Measurements from ENCODE around the gene ACOT12.
"Not testable (repeated sequence)": the region's sequence is repeated elsewhere in the genome, so short reads cannot be mapped to it uniquely, and the experiment has no call there.

The ACOT12 gene

GRCh38 chr5:81344736-81345135 lies 49.2 kb downstream of the ACOT12 start:
- no peak for TF ChIP-seq POLR2A (IDR thresholded peaks at IDR 0.05; ENCODE audit: low read depth, low read length)
- FAIRE-seq: no peak
- DNase-seq (ENCODE audit: insufficient read length, low spot score): no peak

DNA sequence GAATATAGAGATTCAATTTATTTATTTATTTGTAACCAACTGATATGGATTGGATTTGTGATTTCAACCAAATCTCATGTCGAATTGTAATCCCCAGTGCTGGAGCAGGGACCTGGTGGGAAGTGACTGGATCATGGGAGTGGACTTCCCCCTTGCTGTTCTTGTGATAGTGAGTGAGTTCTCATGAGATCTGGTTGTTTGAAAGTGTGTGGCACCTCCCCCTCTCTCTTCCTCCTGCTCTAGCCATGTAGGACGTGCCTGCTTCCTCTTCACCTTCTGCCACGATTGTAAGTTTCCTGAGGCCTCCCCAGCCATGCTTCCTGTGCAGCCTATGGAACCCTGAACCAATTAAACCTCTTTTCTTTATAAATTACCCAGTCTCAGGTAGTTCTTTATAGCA lies 55.7 kb downstream of the ACOT12 start:
- FAIRE-seq; DNase-seq (ENCODE audit: insufficient read length, low spot score): not testable (repeated sequence)

GRCh38 chr5:81337803-81338202 lies 56.1 kb downstream of the ACOT12 start:
- FAIRE-seq: no peak
- DNase-seq (ENCODE audit: insufficient read length, low spot score): no peak
- no peak for TF ChIP-seq POLR2A (IDR thresholded peaks at IDR 0.05; ENCODE audit: low read depth, low read length)

DNA sequence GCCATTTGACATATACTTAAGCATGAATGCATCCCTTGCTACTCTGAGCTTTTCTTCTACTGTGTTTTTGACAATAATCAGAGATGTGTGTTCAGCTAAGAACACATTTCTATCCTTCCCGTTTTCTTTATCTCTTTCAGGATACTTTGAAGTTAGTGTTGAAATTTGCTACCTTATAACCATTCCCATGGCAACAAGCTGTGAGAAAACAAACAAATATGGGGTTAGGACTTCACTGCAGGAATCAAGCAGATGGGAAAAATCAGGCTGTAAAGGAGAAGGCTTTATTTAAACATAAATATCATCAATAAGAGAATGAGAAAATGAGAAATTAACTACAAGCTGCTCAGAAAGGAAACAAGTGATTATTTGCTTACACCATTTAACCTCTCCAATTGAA lies 57.4 kb downstream of the ACOT12 start:
- FAIRE-seq (no peak), DNase-seq (ENCODE audit: insufficient read length, low spot score) (no peak)
- no peak for TF ChIP-seq POLR2A (IDR thresholded peaks at IDR 0.05; ENCODE audit: low read depth, low read length)

DNA sequence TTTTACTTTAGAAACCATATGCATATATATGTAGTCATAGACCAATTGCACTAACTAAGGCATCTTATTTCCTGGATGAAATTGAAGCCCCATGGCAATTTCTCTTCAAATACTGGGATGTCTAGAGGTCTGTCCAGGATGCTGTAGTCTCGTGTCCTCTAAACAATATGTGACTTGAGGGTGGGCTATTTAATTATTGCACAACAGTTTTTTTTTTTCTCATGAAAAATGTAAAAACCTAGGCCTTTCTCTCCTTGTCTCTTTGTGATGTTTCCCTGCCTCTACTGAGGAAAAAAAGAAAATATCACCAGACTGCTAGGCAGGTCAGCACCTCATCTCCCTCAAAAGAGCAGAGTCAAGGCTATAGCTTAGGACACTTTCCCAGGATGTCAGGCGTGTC lies 58.0 kb downstream of the ACOT12 start:
- TF ChIP-seq POLR2A (IDR thresholded peaks at IDR 0.05; ENCODE audit: low read depth, low read length): no peak
- FAIRE-seq: no peak

DNA sequence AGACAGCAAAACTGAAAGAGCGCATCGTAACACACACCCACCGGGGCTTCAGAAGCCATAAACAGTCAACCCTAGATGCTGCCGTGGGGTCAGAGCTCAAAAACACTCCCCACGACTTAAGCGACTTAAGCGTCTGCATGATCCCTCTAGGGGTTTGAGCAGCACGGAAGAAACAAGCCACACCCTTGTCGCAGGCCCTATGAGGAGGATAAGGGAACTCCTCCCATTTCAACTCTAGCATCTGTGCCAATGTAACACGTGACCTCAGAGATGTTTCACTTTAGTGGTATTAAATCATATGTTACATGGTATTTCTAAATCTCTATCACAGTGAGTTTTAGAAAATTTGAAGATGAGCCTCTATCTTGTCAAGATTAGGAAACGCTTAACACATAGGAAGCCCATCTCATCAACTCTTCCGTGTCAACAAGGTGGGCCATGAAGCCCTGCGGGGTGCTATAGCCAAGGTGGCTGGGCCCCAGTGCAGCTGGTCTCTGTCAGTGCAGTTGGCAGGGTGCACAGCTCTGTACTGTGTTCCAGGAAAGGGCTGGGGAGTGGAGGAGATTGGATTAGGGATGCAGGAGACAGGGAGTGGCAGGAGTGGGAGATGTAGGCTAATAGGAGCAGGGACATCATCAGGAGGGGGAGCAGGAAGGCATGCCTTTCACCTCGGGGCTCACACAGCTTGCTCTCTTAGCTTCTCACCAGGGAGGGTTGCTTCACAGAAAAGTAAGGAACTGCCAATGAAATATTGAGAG lies 59.5 kb downstream of the ACOT12 start:
- no peak for FAIRE-seq
- DNase-seq (ENCODE audit: insufficient read length, low spot score): no peak
- TF ChIP-seq POLR2A (IDR thresholded peaks at IDR 0.05; ENCODE audit: low read depth, low read length): no peak

More for the DNA sequence above, 58.0 kb downstream of the ACOT12 start:
- DNase-seq (ENCODE audit: insufficient read length, low spot score): no peak

- FAIRE-seq (no peak), DNase-seq (ENCODE audit: insufficient read length, low spot score) (no peak)
- TF ChIP-seq POLR2A (IDR thresholded peaks at IDR 0.05; ENCODE audit: low read depth, low read length): no peak
Observed at GRCh38 chr5:81326554-81326953, 67.4 kb downstream of the ACOT12 start.

- FAIRE-seq (no peak), DNase-seq (ENCODE audit: insufficient read length, low spot score) (no peak)
- TF ChIP-seq POLR2A (IDR thresholded peaks at IDR 0.05; ENCODE audit: low read depth, low read length): no peak
Observed at GRCh38 chr5:81317536-81317935, 76.4 kb downstream of the ACOT12 start.

DNA sequence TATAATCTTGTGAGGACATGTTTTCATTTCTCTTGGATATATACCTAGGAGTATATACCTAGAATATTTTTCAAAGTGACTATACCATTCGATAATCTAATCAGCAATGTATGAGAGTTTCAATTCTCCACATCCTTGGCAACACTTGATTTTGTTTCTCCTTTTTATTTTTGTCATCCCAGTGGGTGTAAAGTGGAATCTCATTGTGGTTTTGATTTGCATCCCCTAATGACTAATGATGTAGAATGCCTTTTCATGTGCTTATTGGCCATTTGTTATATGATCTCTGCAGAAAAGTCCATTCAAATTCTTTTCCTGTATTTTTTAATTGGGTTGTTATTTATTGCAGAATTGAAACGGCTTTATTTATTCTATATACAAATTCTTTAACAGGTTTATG lies 77.4 kb downstream of the ACOT12 start:
- no peak for FAIRE-seq

DNA sequence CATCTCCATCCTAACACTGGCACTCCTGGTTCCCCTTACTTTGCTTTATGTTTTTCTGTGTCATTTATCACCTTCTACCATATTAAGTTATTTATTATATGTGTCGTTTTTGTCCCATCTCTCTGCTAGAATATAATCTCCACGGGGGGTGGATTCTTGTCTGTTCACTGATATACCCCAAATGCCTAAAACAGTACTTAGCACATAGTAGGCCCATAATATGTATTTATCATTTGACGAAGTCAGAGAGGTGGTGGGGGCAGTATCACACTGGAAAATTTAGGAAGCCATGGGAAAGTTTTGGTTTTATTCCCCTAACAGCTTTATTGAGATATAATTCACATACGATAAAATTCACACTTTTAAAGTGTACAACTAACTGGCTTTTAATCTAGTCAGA lies 78.1 kb downstream of the ACOT12 start:
- no peak for FAIRE-seq
- DNase-seq (ENCODE audit: insufficient read length, low spot score): no peak
- TF ChIP-seq POLR2A (IDR thresholded peaks at IDR 0.05; ENCODE audit: low read depth, low read length): no peak

More for the DNA sequence above, 77.4 kb downstream of the ACOT12 start:
- TF ChIP-seq POLR2A (IDR thresholded peaks at IDR 0.05; ENCODE audit: low read depth, low read length): no peak
- DNase-seq (ENCODE audit: insufficient read length, low spot score): no peak

GRCh38 chr5:81315336-81315735 lies 78.6 kb downstream of the ACOT12 start:
- TF ChIP-seq POLR2A (IDR thresholded peaks at IDR 0.05; ENCODE audit: low read depth, low read length): no peak
- DNase-seq (ENCODE audit: insufficient read length, low spot score) (no peak), FAIRE-seq (peak; percentile 41)

- TF ChIP-seq POLR2A (IDR thresholded peaks at IDR 0.05; ENCODE audit: low read depth, low read length): no peak
- no peak for DNase-seq (ENCODE audit: insufficient read length, low spot score)
- no peak for FAIRE-seq
Observed at GRCh38 chr5:81314581-81314980, 79.4 kb downstream of the ACOT12 start.

- TF ChIP-seq POLR2A (IDR thresholded peaks at IDR 0.05; ENCODE audit: low read depth, low read length): no peak
- FAIRE-seq: no peak
- DNase-seq (ENCODE audit: insufficient read length, low spot score): no peak
Observed at GRCh38 chr5:81313686-81314085, 80.2 kb downstream of the ACOT12 start.

GRCh38 chr5:81313278-81313677 lies 80.7 kb downstream of the ACOT12 start:
- FAIRE-seq (no peak), DNase-seq (ENCODE audit: insufficient read length, low spot score) (no peak)
- TF ChIP-seq POLR2A (IDR thresholded peaks at IDR 0.05; ENCODE audit: low read depth, low read length): no peak

DNA sequence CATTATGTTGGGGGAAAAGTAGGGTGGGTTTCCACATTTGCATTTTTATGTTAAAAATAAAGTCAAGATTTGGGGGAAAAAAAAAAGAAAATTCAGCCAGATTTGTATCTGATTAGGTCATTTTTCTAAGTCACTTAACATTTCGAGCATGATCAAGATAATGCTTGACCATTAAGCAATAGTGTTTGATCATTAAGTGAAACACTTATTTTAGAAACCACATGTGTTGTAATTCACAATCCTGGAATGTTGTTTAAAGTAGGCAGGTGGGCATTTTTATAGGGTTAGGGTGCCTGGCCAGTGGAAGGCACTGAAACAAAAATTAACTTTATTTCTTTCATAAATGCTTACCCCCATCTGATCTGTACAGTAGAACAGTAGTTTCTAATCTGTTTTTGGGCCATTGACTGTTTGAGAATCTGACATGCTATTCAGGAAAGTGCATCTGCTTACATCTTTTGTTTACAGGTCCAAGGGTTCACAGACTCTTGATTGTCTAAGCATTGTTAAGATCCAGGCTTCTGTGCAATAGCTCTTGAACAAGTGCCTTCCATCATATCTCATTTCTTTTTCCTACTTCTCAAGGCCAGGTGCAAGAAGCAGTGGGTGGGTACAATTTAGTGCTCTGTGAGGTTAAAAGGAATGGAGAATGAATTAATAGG lies 83.4 kb downstream of the ACOT12 start:
- no peak for TF ChIP-seq POLR2A (IDR thresholded peaks at IDR 0.05; ENCODE audit: low read depth, low read length)
- no peak for DNase-seq (ENCODE audit: insufficient read length, low spot score)
- FAIRE-seq: no peak
